HL-60 (cell line): ENCODE measurements around the gene NDFIP1.

Experiments
- DNase-seq, 2 experiments: peaks; one replicate each; pipeline ENCODE4 v3.0.0-alpha.2; 2010 to 2020; ENCODE audit warnings: low read depth in 1 of 2, low spot score in 1 of 2
- H3K27ac ChIP-seq: fragments of 250-450 bp; sonication (Bioruptor Pico); replicated peaks from 2 replicates; pipeline ENCODE4 v1.5.1; 2020; ENCODE audit warnings: mild to moderate bottlenecking, moderate library complexity
- H3K27me3 ChIP-seq: fragments of 250-450 bp; sonication (Bioruptor Pico); 2 replicates; pipeline ENCODE4 v1.5.1; 2021; ENCODE audit warnings: mild to moderate bottlenecking, moderate library complexity; ENCODE audit not compliant: insufficient read depth, poor library complexity, severe bottlenecking
- H3K4me3 ChIP-seq: replicated peaks from 2 replicates; pipeline ENCODE4 v1.5.1; 2011; ENCODE audit warnings: mild to moderate bottlenecking, control low read depth, low read length; ENCODE audit not compliant: insufficient read depth
- CTCF ChIP-seq: IDR thresholded peaks from one replicate; pipeline ENCODE4 v1.5.1; 2011; ENCODE audit warnings: low read length, control low read depth, inconsistent platforms; ENCODE audit not compliant: insufficient read depth
- GABPA ChIP-seq: IDR thresholded peaks from 2 replicates; pipeline ENCODE4 v1.6.1; 2012; ENCODE audit warnings: low read depth
- POLR2AphosphoS5 ChIP-seq: IDR thresholded peaks from 2 replicates; pipeline ENCODE4 v1.6.1; 2012; ENCODE audit warnings: low read depth
- REST ChIP-seq: IDR thresholded peaks from 2 replicates; pipeline ENCODE4 v1.6.1; 2012; ENCODE audit warnings: low read depth; ENCODE audit not compliant: insufficient replicate concordance
- SPI1 ChIP-seq: IDR thresholded peaks from 2 replicates; pipeline ENCODE4 v1.6.1; 2012; ENCODE audit warnings: low read depth, mild to moderate bottlenecking, borderline replicate concordance

NDFIP1 gene

GRCh38 chr5:142179776-142180387 lies 71.3 kb downstream of the NDFIP1 start:
- no peak for TF ChIP-seq GABPA
- no peak for TF ChIP-seq CTCF
- no peak for TF ChIP-seq SPI1
- TF ChIP-seq POLR2AphosphoS5: no peak
- TF ChIP-seq REST: no peak
- Histone ChIP-seq H3K4me3 (no peak overlapping the region), H3K27me3 (no peaks in the 10 kb centered on the region), H3K27ac (no peak overlapping the region)
- no peak for DNase-seq

- TF ChIP-seq SPI1 (no peak), REST (no peak), POLR2AphosphoS5 (no peak), CTCF (no peak), GABPA (no peak)
- no peaks in the 10 kb centered on the region for H3K27me3 ChIP-seq
- no peak for DNase-seq
- no peak overlapping the region for H3K4me3 ChIP-seq
- H3K27ac ChIP-seq: no peak overlapping the region
Observed at GRCh38 chr5:142181096-142181495, 72.5 kb downstream of the NDFIP1 start.

- TF ChIP-seq REST (no peak), CTCF (no peak), SPI1 (no peak), GABPA (no peak)
- no peak overlapping the region for H3K4me3 ChIP-seq
- DNase-seq: no peak
- no peaks in the 10 kb centered on the region for H3K27me3 ChIP-seq
- no peak overlapping the region for H3K27ac ChIP-seq
Observed at GRCh38 chr5:142181547-142182163, 73.1 kb downstream of the NDFIP1 start.
